GM18907 (cell line): ENCODE results near the gene OBSCN.
"Not testable (repeated sequence)": the region's sequence is repeated elsewhere in the genome, so short reads cannot be mapped to it uniquely, and the experiment has no call there.

ENCODE experiments used
- ATAC-seq: cut with Tn5 transposase; IDR thresholded peaks from one replicate; pipeline ENCODE4 v1.9.1; 2021; ENCODE audit warnings: mild to moderate bottlenecking, moderate library complexity; ENCODE audit not compliant: unreplicated experiment

Gene OBSCN

DNA sequence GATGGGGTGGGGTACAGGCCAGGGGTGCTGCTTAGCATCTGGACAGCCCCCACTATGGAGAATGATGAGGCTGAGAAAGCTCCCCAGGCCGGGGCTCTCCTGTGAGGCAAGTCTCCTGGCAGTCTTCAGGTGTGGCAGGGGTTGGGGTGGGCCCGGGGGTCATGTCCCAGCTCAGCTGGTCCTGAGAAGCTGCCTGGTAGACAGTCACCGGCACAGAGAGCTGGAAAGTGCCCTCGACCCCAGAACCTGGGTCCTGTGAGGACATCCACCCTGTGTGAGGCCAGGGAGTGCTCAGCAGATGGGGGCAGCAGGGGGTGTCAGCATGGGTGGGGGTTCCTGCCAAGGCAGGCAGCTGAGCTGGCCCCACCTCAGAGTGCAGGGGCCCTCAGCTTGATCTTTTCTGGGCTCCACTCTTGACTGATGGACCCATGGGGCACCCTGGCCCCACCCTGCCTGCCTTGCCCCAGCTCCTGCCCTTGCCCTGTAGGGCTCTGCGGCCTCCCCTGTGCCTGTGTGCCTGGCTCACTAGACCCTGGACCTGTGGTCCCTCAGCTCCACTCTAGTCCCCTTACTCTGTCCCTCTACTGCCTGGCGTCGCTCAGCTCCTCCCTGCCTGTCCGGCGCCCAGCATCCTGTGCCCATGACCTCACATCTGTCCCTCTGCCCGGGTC lies 36.5 kb upstream of the OBSCN start:
- no peak for ATAC-seq

GRCh38 chr1:228172591-228173527 lies 35.0 kb upstream of the OBSCN start:
- no peak for ATAC-seq

- ATAC-seq = not testable (repeated sequence)
Measured at GRCh38 chr1:228173528-228174481, 34.0 kb upstream of the OBSCN start.

- ATAC-seq = no peak
Measured at GRCh38 chr1:228174482-228175315, 33.1 kb upstream of the OBSCN start.

DNA sequence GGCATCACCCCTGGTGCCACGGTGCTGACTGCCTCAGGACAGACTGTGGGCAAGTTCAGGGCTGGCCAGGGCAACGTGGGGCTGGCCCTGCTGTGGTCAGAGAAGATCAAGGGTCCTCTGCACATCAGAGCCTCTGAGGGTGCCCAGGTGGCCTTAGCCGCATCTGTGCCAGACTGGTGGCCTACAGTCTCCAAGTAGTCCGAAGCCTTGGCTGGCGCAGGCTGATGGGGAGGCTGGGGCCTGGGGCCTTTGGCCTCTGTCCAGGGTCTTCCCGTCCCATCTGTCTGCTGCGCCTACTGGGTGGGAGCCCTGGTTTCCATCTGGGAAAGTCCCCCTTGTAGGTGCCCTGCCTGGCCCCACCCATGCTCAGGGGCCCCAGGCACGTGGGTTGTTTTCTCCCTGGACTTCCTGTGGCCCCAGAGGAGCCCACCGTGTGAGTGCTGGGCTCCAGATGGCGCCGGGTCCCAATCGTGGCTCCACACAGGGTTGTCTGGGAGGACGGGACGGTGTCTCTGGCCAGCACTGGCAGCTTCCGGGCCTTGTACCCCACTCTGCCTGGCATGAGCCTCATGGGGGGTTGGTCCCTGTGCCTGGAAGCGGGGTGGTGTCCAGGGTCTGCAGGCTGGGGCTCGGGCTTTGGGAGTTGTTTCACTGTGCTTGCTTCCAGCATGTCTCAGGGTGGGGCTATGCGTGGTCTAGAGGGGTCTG lies 32.4 kb upstream of the OBSCN start:
- no peak for ATAC-seq

DNA sequence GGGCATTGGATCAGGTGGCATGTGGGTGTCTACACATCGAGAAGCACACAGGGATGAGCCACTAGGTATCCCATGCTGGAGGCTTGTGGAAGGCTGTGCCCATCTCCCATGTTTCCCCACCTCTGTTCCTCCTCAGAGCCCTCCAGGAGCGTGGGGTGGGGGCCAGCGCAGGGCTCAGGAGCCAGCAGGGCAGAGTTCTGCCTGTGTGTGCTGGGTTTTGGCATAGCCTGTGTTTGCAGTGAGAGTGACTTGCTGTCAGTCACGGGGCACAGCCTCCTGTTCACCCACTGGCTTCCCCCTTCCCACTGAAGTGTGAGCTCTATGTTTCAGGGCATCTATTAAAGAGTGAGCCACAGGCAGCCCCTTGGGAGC lies 31.8 kb upstream of the OBSCN start:
- no peak for ATAC-seq

DNA sequence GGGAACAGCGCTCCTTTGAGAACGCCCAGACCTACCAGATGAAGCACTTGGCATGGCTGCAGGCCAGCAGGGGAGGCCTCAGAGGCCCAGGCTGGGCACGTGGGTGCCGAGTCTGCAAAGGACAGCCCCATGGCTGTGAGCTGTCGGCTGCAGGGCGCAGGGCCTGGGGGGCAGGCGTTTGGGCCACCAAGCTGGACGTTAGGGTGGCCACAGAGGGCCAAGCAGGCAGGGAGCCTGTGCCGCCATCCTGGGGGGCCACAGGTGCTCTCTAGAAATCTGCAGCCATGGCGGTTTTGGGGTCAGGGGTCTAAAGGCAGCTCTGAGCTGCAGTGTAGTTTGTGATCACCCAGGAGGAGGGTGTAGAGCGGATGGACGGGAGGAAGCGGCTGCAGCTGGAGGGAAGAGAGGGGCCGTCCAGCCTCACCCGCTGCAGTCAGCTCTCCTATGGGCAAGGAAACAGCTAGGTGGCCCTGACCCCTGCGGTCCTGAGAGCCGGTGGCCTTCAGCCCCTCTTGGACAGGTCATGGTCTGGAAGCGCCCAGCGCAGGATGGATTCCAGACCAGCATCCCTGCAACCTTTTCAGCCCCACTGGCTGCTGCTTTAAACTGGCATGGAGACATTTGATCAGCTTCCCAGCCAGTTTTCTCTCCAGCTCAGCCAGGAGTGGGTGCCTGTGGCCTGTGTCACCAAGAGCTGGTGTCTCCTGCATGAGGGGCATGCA lies 31.2 kb upstream of the OBSCN start:
- no peak for ATAC-seq

DNA sequence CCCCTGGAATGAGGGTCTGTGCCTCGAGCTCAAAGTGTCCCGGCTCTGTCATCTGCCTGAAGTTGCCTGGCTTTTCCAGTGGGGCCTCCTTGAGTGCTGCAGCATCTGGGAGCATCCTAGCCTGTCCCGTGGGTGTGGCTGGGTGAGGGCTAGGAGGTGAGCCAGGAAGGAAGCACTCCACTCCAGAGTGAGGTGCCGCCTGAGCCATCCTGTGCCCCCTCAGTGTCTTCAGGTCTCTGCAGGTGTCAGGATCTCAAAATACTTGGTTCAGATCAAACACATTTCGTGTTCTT lies 30.7 kb upstream of the OBSCN start:
- no peak for ATAC-seq

DNA sequence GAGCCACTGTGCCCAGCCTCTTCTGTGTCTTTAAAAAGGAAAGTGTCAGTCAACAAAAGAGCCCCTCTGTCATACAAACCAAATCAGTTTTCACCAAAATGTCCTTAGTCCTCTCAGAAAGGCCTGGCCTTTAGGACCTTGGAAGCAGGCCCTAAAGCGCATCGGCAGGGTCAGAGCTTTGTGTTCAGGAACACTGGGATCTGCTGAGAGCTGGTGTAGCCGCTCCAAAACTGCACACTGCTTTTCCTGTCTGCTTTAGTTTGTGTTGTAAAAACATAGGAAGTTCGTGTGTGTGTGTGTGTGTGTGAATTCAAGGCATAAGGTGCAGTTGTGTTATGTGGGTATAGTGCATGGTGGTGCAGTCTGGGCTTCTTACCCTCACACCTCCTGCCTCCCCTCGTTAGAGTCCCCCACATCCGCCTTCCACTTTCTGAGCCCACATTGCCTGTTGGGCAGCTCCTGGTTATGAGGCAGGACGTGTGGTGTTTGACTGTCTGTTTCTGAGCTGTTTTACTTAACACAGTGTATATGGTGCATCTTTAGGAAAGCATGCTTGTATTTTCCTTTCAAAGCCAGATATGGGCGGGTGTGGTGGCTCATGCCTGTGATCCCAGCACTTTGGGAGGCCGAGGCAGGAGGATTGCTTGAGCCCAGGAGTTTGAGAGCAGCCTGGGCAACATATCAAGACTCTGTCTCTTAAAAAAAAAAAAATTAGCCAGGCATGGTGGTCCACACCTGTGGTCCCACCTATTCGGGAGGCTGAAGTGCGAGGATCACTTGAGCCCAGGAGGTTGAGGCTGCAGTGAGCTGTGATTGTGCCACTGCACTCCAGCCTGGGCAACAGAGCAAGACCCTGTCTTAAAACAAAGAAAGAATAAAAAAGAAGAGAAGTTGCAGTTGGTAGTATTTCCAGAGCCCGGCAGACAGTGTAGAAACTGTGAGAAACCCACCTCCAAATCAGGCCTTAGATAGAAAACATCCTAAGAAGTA lies 29.8 kb upstream of the OBSCN start:
- ATAC-seq = no peak

GRCh38 chr1:228178737-228179684 lies 28.8 kb upstream of the OBSCN start:
- no peak for ATAC-seq

DNA sequence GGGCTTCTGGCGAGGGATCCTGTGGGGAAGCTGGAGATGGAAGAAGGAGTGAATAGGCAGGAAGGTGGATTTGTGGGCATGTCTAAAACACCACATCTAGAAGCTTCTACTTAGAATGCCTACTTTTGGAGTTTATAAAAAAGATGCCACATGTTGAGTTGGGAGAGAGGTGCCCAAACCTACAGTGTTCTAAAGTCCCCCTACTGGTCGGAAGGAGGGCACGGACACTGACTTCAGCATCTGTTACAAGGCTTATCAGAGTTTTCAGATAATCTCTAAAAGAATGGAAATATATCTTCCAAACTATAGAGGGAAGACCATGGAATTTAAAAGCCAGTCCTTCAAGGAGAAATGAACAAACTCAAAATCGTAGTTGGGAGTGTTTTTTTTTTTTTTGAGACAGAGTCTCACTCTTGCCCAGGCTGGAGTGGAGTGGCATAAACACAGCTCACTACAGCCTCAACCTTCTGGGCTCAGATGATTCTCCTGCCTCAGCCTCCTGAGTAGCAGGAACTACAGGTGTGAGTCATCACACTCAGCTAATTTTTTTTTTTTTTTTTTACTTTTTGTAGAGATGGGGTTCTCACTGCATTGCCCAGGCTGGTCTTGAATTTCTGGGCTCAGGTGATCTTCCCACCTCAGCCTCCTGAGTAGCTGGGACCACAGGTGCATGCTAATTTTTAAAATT lies 27.4 kb upstream of the OBSCN start:
- ATAC-seq = no peak

- no peak for ATAC-seq
Measured at GRCh38 chr1:228180959-228181644, 26.7 kb upstream of the OBSCN start.

DNA sequence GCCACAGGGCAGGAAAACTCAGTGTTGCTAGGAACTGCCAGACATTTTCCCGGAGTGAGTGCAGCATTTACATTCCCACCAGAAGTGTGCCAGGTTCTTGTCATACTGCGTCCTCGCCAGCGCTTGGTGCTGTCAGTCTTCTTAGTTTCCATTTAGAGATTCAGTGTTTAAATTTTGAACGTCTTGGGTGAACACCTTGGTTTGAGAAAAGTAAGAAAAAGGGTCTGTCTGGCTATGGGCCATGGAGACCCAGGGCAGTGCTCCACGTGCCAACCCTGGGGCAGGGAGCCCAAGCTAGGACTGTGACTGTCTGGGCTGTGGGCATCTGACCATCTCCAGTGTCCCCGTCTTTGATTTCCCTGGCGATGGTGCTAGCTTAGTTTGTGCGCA lies 26.2 kb upstream of the OBSCN start:
- ATAC-seq = no peak

DNA sequence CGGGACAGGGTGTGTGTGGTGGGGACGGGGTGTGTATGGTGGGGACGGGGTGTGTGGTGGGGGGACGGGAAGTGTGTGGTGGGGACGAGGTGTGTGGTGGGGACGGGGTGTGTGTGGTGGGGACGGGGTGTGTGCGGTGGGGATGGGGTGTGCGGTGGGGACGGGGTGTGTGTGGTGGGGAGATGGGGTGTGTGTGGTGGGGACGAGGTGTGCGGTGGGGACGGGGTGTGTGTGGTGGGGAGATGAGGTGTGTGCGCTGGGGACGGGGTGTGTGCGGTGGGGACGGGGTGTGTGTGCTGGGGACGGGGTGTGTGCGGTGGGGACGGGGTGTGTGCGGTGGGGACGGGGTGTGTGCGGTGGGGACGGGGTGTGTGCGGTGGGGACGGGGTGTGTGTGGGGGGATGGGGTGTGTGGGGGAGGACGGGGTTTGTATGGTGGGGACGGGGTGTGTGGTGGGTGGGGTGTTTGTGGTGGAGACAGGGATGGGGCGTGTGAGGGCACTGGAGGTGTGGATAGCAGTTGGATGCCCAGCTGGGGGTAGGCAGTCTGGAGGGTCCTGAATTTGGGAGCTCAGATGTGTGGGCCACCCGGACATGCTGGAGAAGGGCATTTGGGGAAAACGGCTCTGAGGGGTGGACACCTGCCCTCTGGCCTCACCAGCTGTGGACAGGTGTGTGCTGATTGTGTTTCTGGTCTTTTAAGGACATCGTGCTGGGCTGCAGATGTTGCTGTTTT lies 25.4 kb upstream of the OBSCN start:
- no peak for ATAC-seq

GRCh38 chr1:228184152-228184551 lies 23.7 kb upstream of the OBSCN start:
- no peak for ATAC-seq
